ENCODE results near the gene ZNF774. TPM values are rescaled to one million over a fixed set of nuclear protein-coding genes. Genes with fewer than 3 reads are reported as not detected.

ZNF774 gene
- total RNA-seq, 2 donors from 2014 or later: 7.5 to 10.5 TPM

DNA sequence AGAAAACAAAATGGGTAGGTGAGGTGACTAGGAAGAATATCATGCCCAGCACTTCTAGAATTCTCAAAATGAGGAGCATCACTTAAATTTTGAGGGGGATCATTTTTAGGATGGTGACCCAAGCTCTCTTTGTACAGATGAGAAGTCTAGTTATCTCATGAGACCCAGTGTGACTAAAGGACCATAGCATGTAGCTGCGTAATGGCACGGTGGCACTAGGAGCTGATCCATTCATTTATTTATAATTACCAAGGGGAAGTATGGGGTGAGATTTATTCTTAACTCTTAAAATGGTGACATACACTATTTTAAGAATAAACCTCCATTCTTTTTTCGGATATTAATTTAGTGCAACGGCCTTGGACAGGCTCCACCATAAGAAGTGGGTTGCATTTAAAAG lies 44.2 kb downstream of the ZNF774 start:
- Histone ChIP-seq H3K4me1 (replicated peaks) (peaks cover 9% of the 10 kb centered on the region), H3K36me3 (no peaks in the 10 kb centered on the region), H3K27ac (no peak overlapping the region), H3K4me3 (no peak overlapping the region), H3K27me3 (replicated peaks; ENCODE audit: insufficient read depth) (no peaks in the 10 kb centered on the region), H3K9me3 (no peaks in the 10 kb centered on the region)
- no peak for DNase-seq (ENCODE audit: low spot score)
- 82% methylated on average over 4 of the region's 4 CpGs for WGBS
- TF ChIP-seq POLR2AphosphoS5 (IDR thresholded peaks at IDR 0.05) (no peak), POLR2A (IDR thresholded peaks at IDR 0.05) (no peak)
- TF ChIP-seq, protein P1, sequence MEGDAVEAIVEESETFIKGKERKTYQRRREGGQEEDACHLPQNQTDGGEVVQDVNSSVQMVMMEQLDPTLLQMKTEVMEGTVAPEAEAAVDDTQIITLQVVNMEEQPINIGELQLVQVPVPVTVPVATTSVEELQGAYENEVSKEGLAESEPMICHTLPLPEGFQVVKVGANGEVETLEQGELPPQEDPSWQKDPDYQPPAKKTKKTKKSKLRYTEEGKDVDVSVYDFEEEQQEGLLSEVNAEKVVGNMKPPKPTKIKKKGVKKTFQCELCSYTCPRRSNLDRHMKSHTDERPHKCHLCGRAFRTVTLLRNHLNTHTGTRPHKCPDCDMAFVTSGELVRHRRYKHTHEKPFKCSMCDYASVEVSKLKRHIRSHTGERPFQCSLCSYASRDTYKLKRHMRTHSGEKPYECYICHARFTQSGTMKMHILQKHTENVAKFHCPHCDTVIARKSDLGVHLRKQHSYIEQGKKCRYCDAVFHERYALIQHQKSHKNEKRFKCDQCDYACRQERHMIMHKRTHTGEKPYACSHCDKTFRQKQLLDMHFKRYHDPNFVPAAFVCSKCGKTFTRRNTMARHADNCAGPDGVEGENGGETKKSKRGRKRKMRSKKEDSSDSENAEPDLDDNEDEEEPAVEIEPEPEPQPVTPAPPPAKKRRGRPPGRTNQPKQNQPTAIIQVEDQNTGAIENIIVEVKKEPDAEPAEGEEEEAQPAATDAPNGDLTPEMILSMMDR (IDR thresholded peaks at IDR 0.05): no peak
- intact Hi-C loops (cut with DNase I): no loop called here

- no peaks in the 10 kb centered on the region for H3K9me3 ChIP-seq
- no peaks in the 10 kb centered on the region for H3K36me3 ChIP-seq
- no peak overlapping the region for H3K4me3 ChIP-seq
- no peak for TF ChIP-seq POLR2A (IDR thresholded peaks at IDR 0.05)
- no peak for TF ChIP-seq POLR2AphosphoS5 (IDR thresholded peaks at IDR 0.05)
- TF ChIP-seq, protein P1 (IDR thresholded peaks at IDR 0.05): no peak
- intact Hi-C loops (cut with DNase I): no loop called here
- peak overlapping the region; percentile 79 to 82 for H3K27ac ChIP-seq
- 56% methylated on average over 7 of the region's 7 CpGs for WGBS
- DNase-seq (ENCODE audit: low spot score): no peak
- H3K27me3 ChIP-seq (replicated peaks; ENCODE audit: insufficient read depth): no peaks in the 10 kb centered on the region
- H3K4me1 ChIP-seq (replicated peaks): peaks cover 20% of the 10 kb centered on the region
Measured at GRCh38 chr15:90400005-90400758, 48.1 kb downstream of the ZNF774 start.

DNA sequence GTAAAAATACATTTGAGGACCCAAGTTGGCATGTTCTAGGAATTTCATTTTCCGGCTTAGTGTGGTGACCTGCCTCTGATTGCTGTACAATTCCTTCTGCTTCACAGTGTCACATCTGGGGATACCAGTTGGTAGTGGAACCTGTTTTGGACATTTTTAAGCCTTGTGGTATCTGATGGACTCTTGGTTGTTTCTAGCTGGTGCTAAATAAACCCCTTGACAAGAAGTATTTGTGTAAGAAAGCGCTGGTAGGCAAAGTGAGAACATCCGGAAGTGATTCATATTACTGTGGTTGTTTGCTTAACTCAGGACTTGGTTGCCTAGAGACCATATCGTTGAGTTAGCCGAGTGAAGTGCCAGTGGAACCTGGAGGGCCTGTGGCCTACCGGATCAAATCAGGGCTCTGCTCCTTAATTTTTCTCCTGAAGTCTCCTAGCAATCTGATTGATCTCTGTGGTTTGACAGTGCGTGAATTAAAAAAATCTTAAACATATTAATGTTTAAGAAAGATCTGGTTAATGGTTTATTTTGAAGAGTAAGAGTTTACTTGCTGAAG lies 48.8 kb downstream of the ZNF774 start:
- H3K4me3 ChIP-seq: no peak overlapping the region
- H3K9me3 ChIP-seq: no peaks in the 10 kb centered on the region
- 10% methylated on average over 7 of the region's 7 CpGs for whole genome bisulfite sequencing
- TF ChIP-seq POLR2A (IDR thresholded peaks at IDR 0.05): no peak
- TF ChIP-seq POLR2AphosphoS5 (IDR thresholded peaks at IDR 0.05): peak; percentile 91
- DNase-seq (ENCODE audit: low spot score): peak; percentile 81
- peaks cover 20% of the 10 kb centered on the region for H3K4me1 ChIP-seq (replicated peaks)
- peak overlapping the region; percentile 79 to 82 for H3K27ac ChIP-seq
- intact Hi-C loops (cut with DNase I): no loop called here
- H3K36me3 ChIP-seq: no peaks in the 10 kb centered on the region
- no peaks in the 10 kb centered on the region for H3K27me3 ChIP-seq (replicated peaks; ENCODE audit: insufficient read depth)

GRCh38 chr15:90401495-90401894 lies 49.4 kb downstream of the ZNF774 start:
- intact Hi-C loops (cut with DNase I): no loop called here
- no peak for DNase-seq (ENCODE audit: low spot score)
- H3K4me1 ChIP-seq (replicated peaks): peaks cover 20% of the 10 kb centered on the region
- no peaks in the 10 kb centered on the region for H3K9me3 ChIP-seq
- no peaks in the 10 kb centered on the region for H3K27me3 ChIP-seq (replicated peaks; ENCODE audit: insufficient read depth)
- no peaks in the 10 kb centered on the region for H3K36me3 ChIP-seq
- no peak overlapping the region for H3K4me3 ChIP-seq
- H3K27ac ChIP-seq: peak overlapping the region; percentile 79 to 82
- TF ChIP-seq POLR2A (IDR thresholded peaks at IDR 0.05) (no peak), POLR2AphosphoS5 (IDR thresholded peaks at IDR 0.05) (no peak)
- WGBS: 8% methylated on average over 1 of the region's 1 CpG

DNA sequence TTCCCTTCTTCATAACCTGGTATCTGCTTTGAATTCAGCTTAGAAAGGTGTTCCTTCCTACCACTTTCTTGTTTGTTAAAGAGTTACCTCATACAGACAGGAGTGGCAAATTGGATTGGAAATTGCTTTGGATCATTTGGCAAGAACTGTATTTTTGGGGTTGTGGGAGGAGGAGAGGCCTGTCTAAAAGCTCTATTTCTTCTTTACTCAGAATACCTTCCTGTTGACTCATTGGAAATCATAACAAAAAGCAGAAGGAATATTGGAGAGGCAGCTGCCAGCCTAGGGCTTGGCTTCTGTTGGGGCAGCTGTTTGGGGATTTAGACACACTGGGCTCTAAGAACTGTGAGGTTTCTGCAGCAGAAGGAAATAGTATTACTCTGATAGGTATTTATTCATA lies 50.1 kb downstream of the ZNF774 start:
- peak overlapping the region; percentile 79 to 82 for H3K27ac ChIP-seq
- no peaks in the 10 kb centered on the region for H3K36me3 ChIP-seq
- TF ChIP-seq, protein P1 (IDR thresholded peaks at IDR 0.05): no peak
- no peak for TF ChIP-seq POLR2A (IDR thresholded peaks at IDR 0.05)
- TF ChIP-seq POLR2AphosphoS5 (IDR thresholded peaks at IDR 0.05): peak; percentile 57
- H3K4me3 ChIP-seq: no peak overlapping the region
- intact Hi-C loops (cut with DNase I): no loop called here
- H3K27me3 ChIP-seq (replicated peaks; ENCODE audit: insufficient read depth): no peaks in the 10 kb centered on the region
- no peak for DNase-seq (ENCODE audit: low spot score)
- peaks cover 20% of the 10 kb centered on the region for H3K4me1 ChIP-seq (replicated peaks)
- H3K9me3 ChIP-seq: no peaks in the 10 kb centered on the region

- H3K4me3 ChIP-seq: no peak overlapping the region
- intact Hi-C loops (cut with DNase I): no loop called here
- WGBS: 69% methylated on average over 3 of the region's 3 CpGs
- no peaks in the 10 kb centered on the region for H3K27me3 ChIP-seq (replicated peaks; ENCODE audit: insufficient read depth)
- H3K27ac ChIP-seq: peak overlapping the region; percentile 79 to 82
- no peaks in the 10 kb centered on the region for H3K36me3 ChIP-seq
- H3K9me3 ChIP-seq: no peaks in the 10 kb centered on the region
- no peak for DNase-seq (ENCODE audit: low spot score)
- peaks cover 20% of the 10 kb centered on the region for H3K4me1 ChIP-seq (replicated peaks)
- TF ChIP-seq POLR2AphosphoS5 (IDR thresholded peaks at IDR 0.05) (no peak), POLR2A (IDR thresholded peaks at IDR 0.05) (no peak)
- TF ChIP-seq, protein P1 (IDR thresholded peaks at IDR 0.05): no peak
Measured at GRCh38 chr15:90402767-90403166, 50.7 kb downstream of the ZNF774 start.
